ENCODE results near the gene RPP30. TPM values are rescaled to one million over a fixed set of nuclear protein-coding genes. Genes with fewer than 3 reads are reported as not detected.

Gene RPP30
- total RNA-seq, 1 experiment from 2014 or later = 74.5 TPM

GRCh38 chr10:90849956-90850749 lies 21.6 kb upstream of the RPP30 start:
- H3K27me3 ChIP-seq (replicated peaks; ENCODE audit: insufficient read depth, low read depth, low read length, poor library complexity) = peaks cover 29% of the 10 kb centered on the region
- no peak for TF ChIP-seq EZH2 (IDR thresholded peaks at IDR 0.05; ENCODE audit: borderline replicate concordance, low read depth, low read length, poor library complexity, severe bottlenecking)
- TF ChIP-seq CTCF (conservative IDR thresholded peaks at IDR 0.05; ENCODE audit: low read depth, low read length) = no peak
- no peak for DNase-seq (ENCODE audit: low spot score)
- no TSS peak for BruUV-seq (replicated peaks)
- H3K4me1 ChIP-seq (ENCODE audit: insufficient read depth, low read length, poor library complexity, severe bottlenecking) = no peaks in the 10 kb centered on the region
- POLR2A ChIA-PET (ENCODE audit: low non-redundant PET) = no interaction called here
- no peaks in the 10 kb centered on the region for H3K36me3 ChIP-seq (ENCODE audit: insufficient read depth, low read length, poor library complexity, severe bottlenecking)
- intact Hi-C loops (cut with micrococcal nuclease; ENCODE audit: unreplicated experiment) = no loop called here
- no peak overlapping the region for H3K27ac ChIP-seq (ENCODE audit: low read depth, low read length, poor library complexity, severe bottlenecking)
- H3K4me3 ChIP-seq (ENCODE audit: low read depth, low read length, poor library complexity, severe bottlenecking) = no peak overlapping the region
- peaks cover 14% of the 10 kb centered on the region for H3K9me3 ChIP-seq (ENCODE audit: low read depth, low read length, poor library complexity, severe bottlenecking)
- CTCF ChIA-PET = no interaction called here

- DNase-seq (ENCODE audit: low spot score) = no peak
- Histone ChIP-seq H3K4me3 (ENCODE audit: low read depth, low read length, poor library complexity, severe bottlenecking) (no peak overlapping the region), H3K4me1 (ENCODE audit: insufficient read depth, low read length, poor library complexity, severe bottlenecking) (no peaks in the 10 kb centered on the region), H3K9me3 (ENCODE audit: low read depth, low read length, poor library complexity, severe bottlenecking) (peaks cover 14% of the 10 kb centered on the region), H3K36me3 (ENCODE audit: insufficient read depth, low read length, poor library complexity, severe bottlenecking) (no peaks in the 10 kb centered on the region), H3K27me3 (replicated peaks; ENCODE audit: insufficient read depth, low read depth, low read length, poor library complexity) (peaks cover 65% of the 10 kb centered on the region), H3K27ac (ENCODE audit: low read depth, low read length, poor library complexity, severe bottlenecking) (no peak overlapping the region)
- ChIA-PET POLR2A (ENCODE audit: low non-redundant PET) (no interaction called here), CTCF (no interaction called here)
- TF ChIP-seq CTCF (conservative IDR thresholded peaks at IDR 0.05; ENCODE audit: low read depth, low read length) = no peak
- no peak for TF ChIP-seq EZH2 (IDR thresholded peaks at IDR 0.05; ENCODE audit: borderline replicate concordance, low read depth, low read length, poor library complexity, severe bottlenecking)
- BruUV-seq (replicated peaks) = no TSS peak
- intact Hi-C loops (cut with micrococcal nuclease; ENCODE audit: unreplicated experiment) = no loop called here
These were observed 16.6 kb upstream of the RPP30 start for GRCh38 chr10:90855126-90855525.

- Histone ChIP-seq H3K9me3 (ENCODE audit: low read depth, low read length, poor library complexity, severe bottlenecking) (peaks cover 2% of the 10 kb centered on the region), H3K36me3 (ENCODE audit: insufficient read depth, low read length, poor library complexity, severe bottlenecking) (no peaks in the 10 kb centered on the region), H3K27ac (ENCODE audit: low read depth, low read length, poor library complexity, severe bottlenecking) (no peak overlapping the region), H3K4me3 (ENCODE audit: low read depth, low read length, poor library complexity, severe bottlenecking) (no peak overlapping the region), H3K27me3 (replicated peaks; ENCODE audit: insufficient read depth, low read depth, low read length, poor library complexity) (peaks cover 73% of the 10 kb centered on the region), H3K4me1 (ENCODE audit: insufficient read depth, low read length, poor library complexity, severe bottlenecking) (no peaks in the 10 kb centered on the region)
- ChIA-PET CTCF (no interaction called here), POLR2A (ENCODE audit: low non-redundant PET) (no interaction called here)
- no peak for DNase-seq (ENCODE audit: low spot score)
- no TSS peak for BruUV-seq (replicated peaks)
- TF ChIP-seq CTCF (conservative IDR thresholded peaks at IDR 0.05; ENCODE audit: low read depth, low read length) (no peak), EZH2 (IDR thresholded peaks at IDR 0.05; ENCODE audit: borderline replicate concordance, low read depth, low read length, poor library complexity, severe bottlenecking) (no peak)
- intact Hi-C loops (cut with micrococcal nuclease; ENCODE audit: unreplicated experiment) = no loop called here
These were observed 15.5 kb upstream of the RPP30 start for GRCh38 chr10:90856261-90856660.

Measured in A673 (cell line).